Right atrium auricular region (tissue), 2 donors: Measurements from ENCODE around the gene DYNC1I1. TPM values are rescaled to one million over a fixed set of nuclear protein-coding genes. Genes with fewer than 3 reads are reported as not detected.

Source experiments
- DNase-seq: peaks from one replicate; pipeline ENCODE4 v3.0.0-alpha.2; 2019; ENCODE audit warnings: low spot score
- H3K27ac ChIP-seq, 2 donors: fragments of 200-600 bp; sonication (generic); 1 replicate in 1 of 2; 2 replicates in 1 of 2; pipeline ENCODE4 v1.5.1; 2016 to 2019
- H3K27me3 ChIP-seq, 2 donors: fragments of 200-600 bp; sonication (generic); one replicate each; pipeline versions ENCODE4 v1.5.1 to v1.6.0; 2017 to 2019
- H3K36me3 ChIP-seq: fragments of 200-600 bp; sonication (generic); one replicate; pipeline ENCODE4 v1.5.1; 2016
- H3K4me1 ChIP-seq, 2 donors: fragments of 200-600 bp; sonication (generic); one replicate each; pipeline versions ENCODE4 v1.5.1 to v1.6.0; 2017 to 2019
- H3K4me3 ChIP-seq, 2 donors: fragments of 200-600 bp; sonication (generic); 1 replicate in 1 of 2; 2 replicates in 1 of 2; pipeline ENCODE4 v1.5.1; 2017 to 2019; ENCODE audit warnings: mild to moderate bottlenecking in 1 of 2, moderate library complexity in 1 of 2
- H3K9me3 ChIP-seq, 2 donors: fragments of 200-600 bp; sonication (generic); one replicate each; pipeline ENCODE4 v1.5.1; 2019
- total RNA-seq, 2 donors: library from RNA; depleted of rRNA; stranded (reverse); fragments of >200 nt; gene quantifications; one replicate each; pipeline ENCODE4 v1.1.0, GENCODE V29; 2016
- TF ChIP-seq, protein P1 (sequence below), 2 donors: fragments of 200-600 bp; sonication (generic); IDR thresholded peaks; one replicate each; pipeline ENCODE4 v1.5.1; 2019; ENCODE audit warnings: antibody characterized with exemption in 2 of 2

Gene DYNC1I1
- total RNA-seq, 2 donors from 2014 or later, result 14.1 to 41.3 TPM

DNA sequence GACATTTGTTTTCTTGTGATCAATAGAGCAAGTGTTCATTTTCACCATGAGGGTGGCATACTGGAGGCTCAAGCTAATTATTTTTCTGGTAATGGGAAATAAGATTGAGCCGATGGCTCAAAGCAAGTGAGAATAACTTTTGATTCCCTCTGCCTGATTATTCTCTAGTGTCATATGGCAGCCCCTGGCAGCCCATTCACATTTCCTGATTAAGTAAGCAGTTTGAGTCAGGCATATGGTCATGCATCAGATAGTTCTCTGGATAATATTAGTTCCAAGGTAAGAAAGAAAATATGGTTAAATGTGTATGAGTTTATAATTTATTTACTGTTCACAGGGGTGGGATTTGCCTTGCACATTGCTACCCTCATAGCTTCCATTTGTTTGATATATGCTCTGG lies 109.2 kb downstream of the DYNC1I1 start:
- TF ChIP-seq, protein P1, sequence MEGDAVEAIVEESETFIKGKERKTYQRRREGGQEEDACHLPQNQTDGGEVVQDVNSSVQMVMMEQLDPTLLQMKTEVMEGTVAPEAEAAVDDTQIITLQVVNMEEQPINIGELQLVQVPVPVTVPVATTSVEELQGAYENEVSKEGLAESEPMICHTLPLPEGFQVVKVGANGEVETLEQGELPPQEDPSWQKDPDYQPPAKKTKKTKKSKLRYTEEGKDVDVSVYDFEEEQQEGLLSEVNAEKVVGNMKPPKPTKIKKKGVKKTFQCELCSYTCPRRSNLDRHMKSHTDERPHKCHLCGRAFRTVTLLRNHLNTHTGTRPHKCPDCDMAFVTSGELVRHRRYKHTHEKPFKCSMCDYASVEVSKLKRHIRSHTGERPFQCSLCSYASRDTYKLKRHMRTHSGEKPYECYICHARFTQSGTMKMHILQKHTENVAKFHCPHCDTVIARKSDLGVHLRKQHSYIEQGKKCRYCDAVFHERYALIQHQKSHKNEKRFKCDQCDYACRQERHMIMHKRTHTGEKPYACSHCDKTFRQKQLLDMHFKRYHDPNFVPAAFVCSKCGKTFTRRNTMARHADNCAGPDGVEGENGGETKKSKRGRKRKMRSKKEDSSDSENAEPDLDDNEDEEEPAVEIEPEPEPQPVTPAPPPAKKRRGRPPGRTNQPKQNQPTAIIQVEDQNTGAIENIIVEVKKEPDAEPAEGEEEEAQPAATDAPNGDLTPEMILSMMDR (IDR thresholded peaks at IDR 0.05), result no peak
- Histone ChIP-seq H3K36me3 (no peaks in the 10 kb centered on the region), H3K4me3 (no peak overlapping the region), H3K4me1 (no peaks in the 10 kb centered on the region), H3K27me3 (no peaks in the 10 kb centered on the region), H3K9me3 (peaks cover 0 to 3% of the 10 kb centered on the region in 2 donors), H3K27ac (no peak overlapping the region)
- DNase-seq, result no peak

DNA sequence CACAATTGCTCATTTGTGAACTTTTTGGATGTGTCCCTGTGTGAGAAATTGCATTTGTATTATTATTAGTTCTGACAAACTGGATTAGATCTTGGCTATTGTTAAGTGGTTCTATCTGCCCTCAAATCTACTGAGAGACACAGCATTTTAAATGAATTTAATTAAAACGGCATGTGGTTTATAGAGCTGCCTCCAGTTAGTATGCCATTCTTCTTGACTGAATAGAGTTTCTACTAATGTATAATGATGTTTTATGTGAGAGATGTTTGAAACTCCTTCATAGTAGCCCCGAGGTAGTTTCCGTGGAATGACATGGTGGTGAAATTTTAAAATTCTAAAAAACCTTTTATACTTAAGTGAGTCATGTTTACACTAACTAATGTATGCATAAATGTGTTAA lies 110.9 kb downstream of the DYNC1I1 start:
- Histone ChIP-seq H3K27me3 (no peaks in the 10 kb centered on the region), H3K27ac (no peak overlapping the region), H3K4me1 (no peaks in the 10 kb centered on the region), H3K4me3 (no peak overlapping the region), H3K36me3 (no peaks in the 10 kb centered on the region), H3K9me3 (peaks cover 0 to 3% of the 10 kb centered on the region in 2 donors)
- TF ChIP-seq, protein P1 (IDR thresholded peaks at IDR 0.05), result no peak
- no peak for DNase-seq

DNA sequence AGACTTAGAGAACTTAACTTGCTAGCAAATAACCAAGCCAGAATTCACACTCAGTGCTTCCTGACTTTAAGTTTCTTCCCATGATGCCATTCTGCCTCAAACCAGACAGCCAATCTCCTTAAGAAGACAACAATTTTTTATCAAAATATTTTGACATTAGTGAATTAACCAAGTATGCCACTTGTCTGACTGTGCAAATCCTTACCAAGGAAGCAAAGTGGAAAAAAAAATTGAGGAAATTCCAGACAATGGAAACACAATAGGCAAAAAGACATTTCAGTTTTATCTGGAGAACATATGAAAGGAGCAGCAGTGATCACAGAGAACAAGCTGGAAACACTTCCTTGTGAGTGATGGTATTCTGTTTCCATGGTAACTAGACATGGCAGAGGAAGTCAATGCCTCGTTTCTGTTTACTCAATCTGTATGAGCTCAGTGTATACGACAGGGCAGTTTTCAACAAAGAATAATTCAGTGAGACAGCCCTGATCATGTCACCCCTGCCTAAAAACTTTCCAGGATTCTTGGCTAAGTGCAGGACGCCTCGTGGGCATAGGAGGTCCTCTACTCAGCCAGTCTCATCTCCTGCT lies 114.2 kb downstream of the DYNC1I1 start:
- Histone ChIP-seq H3K36me3 (no peaks in the 10 kb centered on the region), H3K27me3 (no peaks in the 10 kb centered on the region), H3K9me3 (no peaks in the 10 kb centered on the region), H3K27ac (no peak overlapping the region), H3K4me1 (no peaks in the 10 kb centered on the region), H3K4me3 (no peak overlapping the region)
- no peak for DNase-seq
- TF ChIP-seq, protein P1 (IDR thresholded peaks at IDR 0.05), result no peak

DNA sequence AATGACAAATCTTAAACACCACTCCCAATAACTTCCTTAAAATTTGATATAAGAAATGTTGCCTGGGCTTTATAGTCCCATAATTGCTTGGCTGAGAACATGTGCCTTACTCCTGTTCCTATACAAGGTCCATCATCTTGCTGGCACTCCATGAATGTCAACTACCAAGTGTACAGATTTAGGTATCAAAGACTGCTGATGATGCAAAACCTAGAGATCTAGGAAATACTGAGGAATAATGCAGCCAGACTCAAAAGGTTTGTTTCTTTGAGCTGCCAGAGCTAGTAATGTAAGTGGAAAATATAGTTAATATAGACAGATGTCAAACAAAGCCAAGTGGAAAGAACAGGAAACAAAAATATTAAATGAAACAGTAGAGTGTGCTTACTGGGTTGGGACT lies 121.1 kb downstream of the DYNC1I1 start:
- TF ChIP-seq, protein P1 (IDR thresholded peaks at IDR 0.05), result no peak
- peaks cover 0 to 10% of the 10 kb centered on the region in 2 donors for H3K4me1 ChIP-seq
- H3K36me3 ChIP-seq, result no peaks in the 10 kb centered on the region
- no peaks in the 10 kb centered on the region for H3K27me3 ChIP-seq
- no peaks in the 10 kb centered on the region for H3K9me3 ChIP-seq
- no peak for DNase-seq
- no peak overlapping the region for H3K4me3 ChIP-seq
- H3K27ac ChIP-seq, result no peak overlapping the region

DNA sequence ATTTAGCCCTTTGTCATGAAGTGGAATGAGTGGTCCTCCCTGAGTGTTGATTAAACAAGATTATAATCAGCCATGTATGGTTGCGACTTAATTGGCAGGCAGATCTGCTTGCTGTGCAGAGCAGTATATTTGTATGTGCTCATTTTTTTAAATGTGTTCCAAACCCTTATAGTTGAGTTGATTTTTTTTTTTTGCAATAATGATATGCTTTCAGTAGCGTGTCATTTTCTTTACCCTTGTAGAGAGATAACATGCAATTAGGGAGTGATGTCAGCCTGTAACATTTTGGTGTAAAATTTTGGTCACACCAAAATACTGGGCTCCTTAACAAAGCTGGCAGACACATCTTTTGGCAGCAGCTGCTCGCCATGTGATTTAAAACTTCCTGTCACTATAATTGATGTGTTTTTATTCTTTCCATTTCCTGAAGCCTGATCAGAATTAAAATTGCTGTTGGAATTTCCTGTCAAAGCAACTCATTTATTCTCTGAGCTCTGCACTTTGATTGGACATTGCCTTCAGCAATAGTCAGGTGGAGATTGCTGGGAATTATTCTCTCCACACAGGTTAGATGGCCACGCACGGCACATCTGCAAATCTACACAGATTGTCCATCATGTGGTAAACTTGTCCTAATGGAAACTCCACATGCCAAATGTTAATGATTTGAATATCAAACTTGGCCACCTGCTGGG lies 125.3 kb downstream of the DYNC1I1 start:
- H3K36me3 ChIP-seq, result no peaks in the 10 kb centered on the region
- DNase-seq, result no peak

More for the DNA sequence above, 125.3 kb downstream of the DYNC1I1 start:
- TF ChIP-seq, protein P1 (IDR thresholded peaks at IDR 0.05), result no peak
- no peaks in the 10 kb centered on the region for H3K9me3 ChIP-seq
- no peak overlapping the region for H3K27ac ChIP-seq
- no peak overlapping the region for H3K4me3 ChIP-seq
- H3K4me1 ChIP-seq, result peaks cover 0 to 10% of the 10 kb centered on the region in 2 donors
- no peaks in the 10 kb centered on the region for H3K27me3 ChIP-seq
